ENCODE data around the gene UCK2.
A peak's percentile ranks its signal among the peaks of the same experiment; 100 is the strongest.

Gene UCK2

DNA sequence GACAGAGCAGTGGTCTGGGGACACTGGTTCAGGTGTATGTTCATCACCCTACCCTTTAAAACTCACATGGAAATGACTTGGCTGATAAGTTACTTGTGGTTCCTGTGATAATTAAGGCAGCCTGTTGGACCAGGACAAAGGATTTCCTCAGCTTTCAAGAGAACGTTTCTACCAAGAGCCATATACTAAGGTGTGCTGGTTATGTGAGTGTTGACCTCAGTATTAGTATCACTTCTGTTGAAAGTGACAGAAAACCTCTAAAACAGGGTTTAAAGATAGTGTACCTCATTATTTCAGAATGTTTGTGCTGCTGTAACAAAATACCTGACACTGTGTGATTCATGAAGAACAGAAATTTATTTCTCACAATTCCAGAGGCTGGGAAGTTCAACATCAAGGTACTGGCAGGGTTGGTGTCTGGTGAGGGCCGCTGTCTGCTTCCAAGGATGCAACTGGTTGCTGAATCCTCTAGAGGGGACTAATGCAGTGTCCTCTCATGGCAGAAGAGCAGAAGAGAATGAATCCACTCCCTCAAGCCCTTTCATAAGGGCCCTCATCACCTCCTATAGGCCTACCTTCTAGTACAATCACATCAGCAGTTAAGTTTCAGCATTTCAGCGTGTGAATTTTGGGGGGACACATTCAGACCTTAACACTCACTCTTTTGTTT, 54.9 kb downstream of the UCK2 start:
- no peak for DNase-seq

- DNase-seq: no peak
These were observed 55.6 kb downstream of the UCK2 start for GRCh38 chr1:165883056-165883455.

DNA sequence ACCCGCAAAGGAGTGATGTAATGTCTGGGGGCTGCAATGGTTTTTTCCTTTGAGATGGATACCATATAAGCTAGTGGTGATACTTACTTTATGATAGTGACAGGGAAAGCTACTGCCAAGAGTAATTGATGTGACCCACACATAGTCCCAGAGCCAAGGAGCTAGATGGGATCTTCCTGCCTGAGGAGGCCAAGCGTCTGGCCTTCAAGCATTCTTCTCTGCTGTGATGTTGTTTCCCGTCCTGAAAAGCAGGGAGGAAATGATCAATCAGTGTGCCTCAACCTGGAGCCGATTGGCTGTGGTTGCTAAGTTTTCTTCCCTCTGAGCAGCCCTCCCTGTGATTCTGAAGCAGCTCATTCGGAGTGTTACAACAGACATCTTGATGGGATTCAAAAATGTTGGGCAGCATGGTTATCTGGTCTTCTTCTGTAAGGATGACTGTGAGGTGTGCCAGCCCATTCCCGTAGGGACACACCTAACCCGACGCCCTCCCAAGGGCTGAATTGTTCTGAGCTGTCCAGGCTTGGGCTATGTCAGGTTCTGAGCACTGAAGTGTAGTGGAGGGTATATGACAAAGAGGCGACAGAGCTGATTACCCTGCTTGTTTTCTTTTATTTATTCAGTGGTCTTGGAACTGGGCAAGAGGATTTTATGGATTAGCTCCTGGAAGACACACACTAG, 56.7 kb downstream of the UCK2 start:
- no peak for DNase-seq

DNA sequence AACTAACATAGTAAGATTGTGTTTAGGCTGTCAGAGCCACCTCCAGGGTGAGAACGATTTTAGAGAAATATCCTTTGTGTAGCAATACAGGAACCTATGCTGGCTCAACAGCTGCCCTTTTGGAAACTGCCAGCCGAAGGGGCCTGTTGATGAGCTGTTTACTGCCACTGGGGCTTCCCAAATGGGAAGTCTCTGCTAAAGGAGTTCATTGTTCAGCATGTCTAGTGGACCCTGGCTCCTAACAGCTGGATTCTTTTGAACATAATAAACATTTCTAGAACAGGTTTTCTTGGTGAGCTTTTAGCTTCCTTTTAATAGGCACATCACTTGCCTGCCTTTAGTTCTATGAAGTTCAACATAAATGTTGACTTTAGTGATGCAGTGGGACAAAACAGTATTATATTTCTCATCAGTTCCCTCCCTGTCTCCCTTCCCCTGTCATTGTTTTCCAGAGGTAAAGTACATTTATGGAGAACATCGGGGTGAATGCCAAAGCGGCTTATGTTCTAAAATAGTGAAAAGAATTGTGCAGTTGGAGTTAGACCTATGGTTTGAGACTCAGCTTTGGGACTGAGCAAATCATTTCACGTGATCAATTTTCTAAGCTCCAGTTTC, 57.4 kb downstream of the UCK2 start:
- peak in 1 of 2 donors; percentile 36 for DNase-seq

GRCh38 chr1:165885305-165885694, 57.9 kb downstream of the UCK2 start:
- DNase-seq: no peak

DNA sequence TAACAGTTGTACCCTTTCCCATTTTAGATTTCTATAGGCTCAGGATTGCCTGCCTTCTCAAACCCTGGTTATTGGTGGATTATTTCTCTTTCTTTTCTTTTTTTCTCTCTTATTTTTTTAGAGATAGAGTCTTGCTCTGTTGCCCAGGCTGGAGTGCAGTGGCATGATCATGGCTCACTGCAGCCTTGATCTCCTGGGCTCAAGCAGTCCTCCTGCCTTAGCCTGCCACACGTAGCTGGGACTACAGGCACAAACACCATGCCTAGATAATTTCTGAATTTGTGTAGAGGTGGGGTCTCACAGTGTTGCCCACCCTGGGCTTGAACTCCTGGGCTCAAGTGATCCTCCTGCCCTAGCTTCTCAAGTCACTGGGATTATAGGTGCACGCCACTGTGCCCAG, 58.8 kb downstream of the UCK2 start:
- DNase-seq: no peak

DNA sequence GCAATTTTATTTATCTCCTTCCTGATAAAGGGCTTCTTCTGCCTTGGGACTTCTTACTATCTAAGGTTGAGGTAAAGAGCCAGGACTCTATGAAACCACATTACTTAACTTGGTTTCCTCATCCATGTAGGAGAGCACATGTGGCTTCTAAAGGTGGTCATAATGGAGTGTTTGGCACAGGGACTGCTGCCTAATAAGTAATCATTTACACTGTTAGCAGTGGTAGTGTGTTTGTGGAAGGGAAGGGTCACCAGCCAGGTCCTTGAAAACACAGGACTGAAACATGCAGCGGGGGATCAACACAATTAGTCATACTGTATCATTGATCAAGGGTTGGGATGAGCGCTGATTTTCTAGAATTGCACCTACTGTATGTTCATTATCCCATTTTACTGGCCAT, 59.6 kb downstream of the UCK2 start:
- no peak for DNase-seq

GRCh38 chr1:165887877-165888551, 60.6 kb downstream of the UCK2 start:
- DNase-seq: no peak

DNA sequence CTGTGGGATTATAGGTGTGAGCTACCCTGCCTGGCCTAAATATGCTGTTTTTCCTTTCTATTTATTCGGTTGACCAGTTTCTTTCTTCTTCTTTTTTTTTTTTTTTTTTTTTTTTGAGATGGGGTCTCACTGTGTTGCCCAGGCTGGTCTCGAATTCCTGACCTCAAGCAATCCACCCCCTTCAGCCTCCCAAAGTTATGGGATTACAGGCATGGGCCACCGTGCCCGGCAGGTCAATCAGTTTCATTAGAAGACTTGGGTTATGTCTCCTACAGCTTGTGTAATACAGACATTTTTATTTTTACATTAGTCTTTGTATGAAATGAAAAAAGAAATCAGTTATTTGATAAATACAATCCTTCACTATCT, 61.1 kb downstream of the UCK2 start:
- DNase-seq: no peak

- DNase-seq: no peak
These were observed 63.3 kb downstream of the UCK2 start for GRCh38 chr1:165890684-165891083.

GRCh38 chr1:165891111-165891860, 63.9 kb downstream of the UCK2 start:
- DNase-seq: no peak

- no peak for DNase-seq
These were observed 65.5 kb downstream of the UCK2 start for GRCh38 chr1:165892935-165893334.

- DNase-seq: no peak
These were observed 66.1 kb downstream of the UCK2 start for GRCh38 chr1:165893507-165893906.

DNA sequence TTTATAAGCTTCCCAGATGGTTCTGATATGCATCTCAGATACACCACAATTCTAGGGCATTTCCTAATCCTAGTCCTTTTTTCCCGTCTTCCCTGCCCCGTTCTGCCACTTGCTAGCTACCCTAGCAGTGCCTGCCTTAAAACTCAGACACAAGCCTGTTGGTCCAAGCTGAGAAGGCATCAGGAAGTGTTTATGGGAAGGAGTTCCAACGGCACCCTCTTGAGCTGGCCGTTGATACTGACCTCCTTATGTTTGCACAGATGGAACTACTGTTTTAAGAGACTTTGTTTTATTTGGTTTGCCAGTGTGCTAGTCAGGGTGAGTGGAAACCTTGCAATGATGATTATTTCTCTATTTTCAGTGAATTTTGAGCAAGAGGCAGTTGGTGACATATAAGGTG, 67.2 kb downstream of the UCK2 start:
- no peak for DNase-seq

DNA sequence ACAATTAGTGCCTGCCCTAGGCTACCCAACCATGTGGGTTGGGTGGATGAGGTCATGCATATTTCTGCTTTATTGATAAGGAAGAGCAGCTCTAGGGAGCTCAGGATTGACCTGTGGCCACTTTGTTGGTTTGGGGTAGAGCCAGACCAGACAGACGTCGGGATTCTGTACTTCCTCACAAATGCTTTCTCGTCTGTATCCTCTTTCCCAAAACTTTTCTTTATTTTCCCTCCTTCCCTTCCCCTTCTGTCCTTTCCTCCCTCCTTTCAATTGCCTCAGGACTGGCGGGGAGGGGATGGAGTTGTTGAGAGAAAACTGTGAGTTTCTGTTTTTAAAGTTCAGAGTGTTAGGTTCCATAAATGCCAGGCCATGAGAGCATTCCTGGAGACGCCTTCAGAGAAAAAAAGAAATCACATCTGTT, 68.0 kb downstream of the UCK2 start:
- DNase-seq: no peak

DNA sequence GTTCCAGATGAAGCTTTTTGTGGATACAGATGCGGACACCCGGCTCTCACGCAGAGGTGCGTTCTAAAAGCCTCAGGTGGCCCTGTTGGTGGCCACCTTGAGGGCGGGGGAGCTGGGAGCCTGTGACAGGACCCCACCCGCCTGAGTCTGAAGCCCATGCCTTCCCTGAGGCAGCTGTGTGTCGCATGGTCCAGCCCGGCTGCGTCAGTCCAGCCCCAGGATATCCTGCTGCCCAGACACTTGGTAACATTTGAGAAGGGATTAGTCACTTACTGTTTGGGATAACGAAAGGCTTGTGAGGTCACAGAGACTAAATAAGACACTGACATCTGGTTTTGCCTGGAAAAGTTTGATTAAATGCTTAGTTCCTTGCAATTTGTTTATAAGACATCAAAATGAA, 68.9 kb downstream of the UCK2 start:
- DNase-seq: no peak

GRCh38 chr1:165897326-165898303, 70.2 kb downstream of the UCK2 start:
- DNase-seq: peak in 1 of 2 donors; percentile 19

GRCh38 chr1:165898837-165899236, 71.4 kb downstream of the UCK2 start:
- DNase-seq: no peak

DNA sequence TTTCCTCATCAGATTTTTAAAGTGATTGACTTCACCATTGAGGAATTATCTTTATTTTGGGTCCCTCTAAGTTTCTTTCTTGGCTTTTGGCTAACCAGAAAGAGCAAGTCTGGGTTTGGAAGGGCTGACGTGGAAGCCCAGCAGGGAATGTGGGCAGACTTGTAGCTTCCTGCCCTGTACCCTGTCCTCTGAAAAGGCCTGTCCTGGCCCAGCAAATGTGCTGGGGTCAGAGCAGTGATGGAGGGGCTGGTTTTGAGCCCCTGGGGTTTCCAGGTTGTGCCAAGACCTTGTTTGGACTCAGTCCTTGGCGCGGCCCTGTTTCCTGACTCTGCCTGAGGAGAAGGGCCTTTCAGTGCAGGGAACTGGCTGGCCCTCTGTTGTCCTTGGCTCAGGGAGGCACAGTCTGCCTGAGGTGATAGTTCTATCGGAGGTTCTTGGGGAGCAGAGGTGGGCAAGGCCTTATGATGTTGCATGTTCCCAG, 72.1 kb downstream of the UCK2 start:
- no peak for DNase-seq

GRCh38 chr1:165900576-165901380, 73.4 kb downstream of the UCK2 start:
- DNase-seq: no peak

- DNase-seq: no peak
These were observed 75.2 kb downstream of the UCK2 start for GRCh38 chr1:165902565-165902964.
